Measurements from ENCODE around the gene CFAP77.

Gene CFAP77

GRCh38 chr9:132410642-132411041, 631 bp downstream of the CFAP77 start:
- DNase-seq (ENCODE audit: low spot score) = no peak
- no peak for TF ChIP-seq CTCF (IDR thresholded peaks at IDR 0.05; ENCODE audit: extremely low read depth, missing control alignments)

- DNase-seq (ENCODE audit: low spot score) = peak; percentile 82
Measured at GRCh38 chr9:132411091-132411508, 1.1 kb downstream of the CFAP77 start.

GRCh38 chr9:132412089-132412488, 2.1 kb downstream of the CFAP77 start:
- DNase-seq (ENCODE audit: low spot score) = peak; percentile 46
- peak; percentile 28 for TF ChIP-seq CTCF (IDR thresholded peaks at IDR 0.05; ENCODE audit: extremely low read depth, missing control alignments)

More at GRCh38 chr9:132411091-132411508, 1.1 kb downstream of the CFAP77 start:
- peak; percentile 70 for TF ChIP-seq CTCF (IDR thresholded peaks at IDR 0.05; ENCODE audit: extremely low read depth, missing control alignments)

- no peak for DNase-seq (ENCODE audit: low spot score)
Measured at GRCh38 chr9:132413926-132414325, 3.9 kb downstream of the CFAP77 start.

GRCh38 chr9:132414731-132415130, 4.7 kb downstream of the CFAP77 start:
- DNase-seq (ENCODE audit: low spot score) = no peak
- TF ChIP-seq CTCF (IDR thresholded peaks at IDR 0.05; ENCODE audit: extremely low read depth, missing control alignments) = no peak

More at GRCh38 chr9:132413926-132414325, 3.9 kb downstream of the CFAP77 start:
- TF ChIP-seq CTCF (IDR thresholded peaks at IDR 0.05; ENCODE audit: extremely low read depth, missing control alignments) = no peak

- TF ChIP-seq CTCF (IDR thresholded peaks at IDR 0.05; ENCODE audit: extremely low read depth, missing control alignments) = no peak
- DNase-seq (ENCODE audit: low spot score) = no peak
Measured at GRCh38 chr9:132415181-132415580, 5.2 kb downstream of the CFAP77 start.

GRCh38 chr9:132418726-132419363, 8.8 kb downstream of the CFAP77 start:
- DNase-seq (ENCODE audit: low spot score) = no peak

More at GRCh38 chr9:132418726-132419363, 8.8 kb downstream of the CFAP77 start:
- no peak for TF ChIP-seq CTCF (IDR thresholded peaks at IDR 0.05; ENCODE audit: extremely low read depth, missing control alignments)
